ENCODE measurements around the gene AOAH.

AOAH gene

GRCh38 chr7:36690514-36691187, 33.6 kb downstream of the AOAH start:
- no peak for DNase-seq

GRCh38 chr7:36690041-36690440, 34.3 kb downstream of the AOAH start:
- no peak for DNase-seq

GRCh38 chr7:36686499-36686898, 37.8 kb downstream of the AOAH start:
- DNase-seq = no peak

- no peak for DNase-seq
Observed at GRCh38 chr7:36684954-36685353, 39.3 kb downstream of the AOAH start.

- no peak for DNase-seq
Observed at GRCh38 chr7:36683695-36684357, 40.5 kb downstream of the AOAH start.

GRCh38 chr7:36683111-36683510, 41.2 kb downstream of the AOAH start:
- DNase-seq = no peak

GRCh38 chr7:36682102-36682501, 42.2 kb downstream of the AOAH start:
- DNase-seq = no peak

GRCh38 chr7:36677769-36678437, 46.4 kb downstream of the AOAH start:
- DNase-seq = peak; percentile 29 to 55

GRCh38 chr7:36673703-36674102, 50.6 kb downstream of the AOAH start:
- DNase-seq = no peak

- DNase-seq = no peak
Observed at GRCh38 chr7:36671432-36671829, 52.9 kb downstream of the AOAH start.

- peak; percentile 73 to 78 for DNase-seq
Observed at GRCh38 chr7:36670585-36671431, 53.5 kb downstream of the AOAH start.

GRCh38 chr7:36668750-36669149, 55.5 kb downstream of the AOAH start:
- DNase-seq = no peak

- no peak for DNase-seq
Observed at GRCh38 chr7:36668080-36668479, 56.2 kb downstream of the AOAH start.

GRCh38 chr7:36667007-36667745, 57.1 kb downstream of the AOAH start:
- DNase-seq = no peak

GRCh38 chr7:36663481-36663880, 60.8 kb downstream of the AOAH start:
- DNase-seq = no peak

- DNase-seq = no peak
Observed at GRCh38 chr7:36661135-36661840, 63.0 kb downstream of the AOAH start.

GRCh38 chr7:36659638-36660341, 64.5 kb downstream of the AOAH start:
- no peak for DNase-seq

- DNase-seq = peak in 1 of 2 donors; percentile 54
Observed at GRCh38 chr7:36659172-36659516, 65.2 kb downstream of the AOAH start.

GRCh38 chr7:36658335-36659171, 65.7 kb downstream of the AOAH start:
- peak; percentile 71 to 91 for DNase-seq

GRCh38 chr7:36657036-36657660, 67.1 kb downstream of the AOAH start:
- DNase-seq = peak; percentile 32 to 54
